Osteoblast (primary cell): Measurements from ENCODE around the gene GCSAM. TPM values are rescaled to one million over a fixed set of nuclear protein-coding genes. Genes with fewer than 3 reads are reported as not detected.
"Not testable (repeated sequence)": the region's sequence is repeated elsewhere in the genome, so short reads cannot be mapped to it uniquely, and the experiment has no call there.

Experiments used
- DNase-seq: peaks from one replicate; pipeline ENCODE4 v3.0.0; 2011; ENCODE audit warnings: low spot score, mixed read lengths; ENCODE audit not compliant: insufficient read length; ENCODE audit errors: missing footprints
- H2AFZ ChIP-seq: 2 replicates; pipeline ENCODE4 v1.6.0; 2011; ENCODE audit warnings: mild to moderate bottlenecking, low read length
- H3K27ac ChIP-seq: 2 replicates; pipeline ENCODE4 v1.5.1; 2011; ENCODE audit warnings: mild to moderate bottlenecking, low read depth, low read length, moderate library complexity
- H3K27me3 ChIP-seq: 2 replicates; pipeline ENCODE4 v1.6.0; 2012; ENCODE audit warnings: mild to moderate bottlenecking, control low read depth, inconsistent platforms, low read length, moderate library complexity; ENCODE audit not compliant: insufficient read depth
- H3K36me3 ChIP-seq: 2 replicates; pipeline ENCODE4 v1.5.1; 2011; ENCODE audit warnings: mild to moderate bottlenecking, low read length, control low read depth, moderate library complexity; ENCODE audit not compliant: insufficient read depth
- H3K4me1 ChIP-seq: 2 replicates; pipeline ENCODE4 v1.5.1; 2011; ENCODE audit warnings: mild to moderate bottlenecking, low read length, control low read depth, moderate library complexity; ENCODE audit not compliant: insufficient read depth
- H3K4me2 ChIP-seq: 2 replicates; pipeline ENCODE4 v1.6.0; 2011; ENCODE audit warnings: mild to moderate bottlenecking, low read length; ENCODE audit not compliant: insufficient read depth
- H3K4me3 ChIP-seq: fragments of 200-600 bp; sonication (generic); 3 replicates; pipeline ENCODE4 v1.5.1; 2012; ENCODE audit warnings: mild to moderate bottlenecking, low read length, inconsistent platforms; ENCODE audit not compliant: insufficient read depth
- H3K79me2 ChIP-seq: 2 replicates; pipeline ENCODE4 v1.6.0; 2012; ENCODE audit warnings: mild to moderate bottlenecking, low read length, control low read depth, inconsistent platforms; ENCODE audit not compliant: insufficient read depth
- H3K9me3 ChIP-seq: 2 replicates; pipeline ENCODE4 v1.5.1; 2011; ENCODE audit warnings: low read depth, low read length, control low read depth
- H4K20me1 ChIP-seq: 2 replicates; pipeline ENCODE4 v1.6.0; 2012; ENCODE audit warnings: mild to moderate bottlenecking, low read length, control low read depth; ENCODE audit not compliant: insufficient read depth
- total RNA-seq: library from RNA; depleted of rRNA; stranded (reverse); fragments of >200 nt; gene quantifications from 2 replicates; pipeline ENCODE4 v1.2.3, GENCODE V29; 2012
- TF ChIP-seq, protein P1 (sequence below): IDR thresholded peaks from 2 replicates; pipeline ENCODE4 v1.5.1; 2011; ENCODE audit warnings: mild to moderate bottlenecking, low read depth, low read length, moderate library complexity; ENCODE audit errors: extremely low read depth

The GCSAM gene
- total RNA-seq, 1 donor: 0.36 TPM

DNA sequence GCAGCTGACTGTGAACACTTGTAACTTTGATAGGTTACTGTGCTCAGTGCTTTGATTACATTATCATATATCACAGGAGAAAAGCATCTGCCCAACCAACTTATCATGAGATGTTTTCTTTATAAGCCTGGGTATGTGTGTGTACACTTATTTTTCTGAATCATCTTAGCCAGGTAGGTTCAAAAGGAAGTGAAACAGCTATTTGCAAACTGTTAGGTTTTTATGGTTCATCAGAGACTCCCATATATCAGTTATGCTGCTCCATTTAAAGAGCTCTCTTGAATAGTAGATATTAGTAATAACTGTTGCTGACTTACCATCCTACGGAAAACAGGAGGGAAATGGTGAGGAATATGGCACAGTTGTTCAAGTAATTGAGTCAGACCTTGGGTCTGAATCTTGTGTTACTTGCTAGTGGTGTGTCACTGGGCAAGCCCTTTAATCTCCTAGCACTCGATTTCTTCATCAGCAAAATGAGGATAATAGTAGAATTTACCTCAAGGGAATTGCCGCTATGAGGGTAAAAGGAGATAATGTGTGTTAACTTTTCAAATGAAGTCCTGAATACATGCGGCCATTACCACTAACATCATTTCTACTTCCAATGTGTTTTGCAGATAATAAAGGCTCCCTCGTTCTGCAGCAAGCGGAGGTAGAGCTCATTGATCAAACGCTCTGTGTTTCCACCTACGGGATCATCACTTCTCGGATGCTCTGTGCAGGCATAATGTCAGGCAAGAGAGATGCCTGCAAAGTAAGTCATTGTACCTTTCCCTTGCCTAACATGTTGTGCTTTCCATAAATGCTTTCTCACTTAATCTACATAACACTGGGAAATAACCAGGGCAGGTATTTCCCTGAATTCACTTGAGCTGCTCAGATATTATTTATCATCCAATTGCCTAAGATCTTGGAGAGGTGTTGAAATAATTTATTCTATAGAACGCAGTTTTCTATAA is 54.6 kb downstream of the GCSAM start:
- no peaks in the 10 kb centered on the region for H3K79me2 ChIP-seq
- no peaks in the 10 kb centered on the region for H3K36me3 ChIP-seq
- no peak overlapping the region for H3K4me3 ChIP-seq
- H3K27me3 ChIP-seq: peaks cover 15% of the 10 kb centered on the region
- DNase-seq: no peak
- TF ChIP-seq, protein P1, sequence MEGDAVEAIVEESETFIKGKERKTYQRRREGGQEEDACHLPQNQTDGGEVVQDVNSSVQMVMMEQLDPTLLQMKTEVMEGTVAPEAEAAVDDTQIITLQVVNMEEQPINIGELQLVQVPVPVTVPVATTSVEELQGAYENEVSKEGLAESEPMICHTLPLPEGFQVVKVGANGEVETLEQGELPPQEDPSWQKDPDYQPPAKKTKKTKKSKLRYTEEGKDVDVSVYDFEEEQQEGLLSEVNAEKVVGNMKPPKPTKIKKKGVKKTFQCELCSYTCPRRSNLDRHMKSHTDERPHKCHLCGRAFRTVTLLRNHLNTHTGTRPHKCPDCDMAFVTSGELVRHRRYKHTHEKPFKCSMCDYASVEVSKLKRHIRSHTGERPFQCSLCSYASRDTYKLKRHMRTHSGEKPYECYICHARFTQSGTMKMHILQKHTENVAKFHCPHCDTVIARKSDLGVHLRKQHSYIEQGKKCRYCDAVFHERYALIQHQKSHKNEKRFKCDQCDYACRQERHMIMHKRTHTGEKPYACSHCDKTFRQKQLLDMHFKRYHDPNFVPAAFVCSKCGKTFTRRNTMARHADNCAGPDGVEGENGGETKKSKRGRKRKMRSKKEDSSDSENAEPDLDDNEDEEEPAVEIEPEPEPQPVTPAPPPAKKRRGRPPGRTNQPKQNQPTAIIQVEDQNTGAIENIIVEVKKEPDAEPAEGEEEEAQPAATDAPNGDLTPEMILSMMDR: no peak
- H3K4me2 ChIP-seq: no peak overlapping the region
- H3K27ac ChIP-seq: no peak overlapping the region
- no peak overlapping the region for H2AFZ ChIP-seq
- H3K4me1 ChIP-seq: peaks cover 20% of the 10 kb centered on the region
- H4K20me1 ChIP-seq: no peaks in the 10 kb centered on the region
- no peaks in the 10 kb centered on the region for H3K9me3 ChIP-seq

DNA sequence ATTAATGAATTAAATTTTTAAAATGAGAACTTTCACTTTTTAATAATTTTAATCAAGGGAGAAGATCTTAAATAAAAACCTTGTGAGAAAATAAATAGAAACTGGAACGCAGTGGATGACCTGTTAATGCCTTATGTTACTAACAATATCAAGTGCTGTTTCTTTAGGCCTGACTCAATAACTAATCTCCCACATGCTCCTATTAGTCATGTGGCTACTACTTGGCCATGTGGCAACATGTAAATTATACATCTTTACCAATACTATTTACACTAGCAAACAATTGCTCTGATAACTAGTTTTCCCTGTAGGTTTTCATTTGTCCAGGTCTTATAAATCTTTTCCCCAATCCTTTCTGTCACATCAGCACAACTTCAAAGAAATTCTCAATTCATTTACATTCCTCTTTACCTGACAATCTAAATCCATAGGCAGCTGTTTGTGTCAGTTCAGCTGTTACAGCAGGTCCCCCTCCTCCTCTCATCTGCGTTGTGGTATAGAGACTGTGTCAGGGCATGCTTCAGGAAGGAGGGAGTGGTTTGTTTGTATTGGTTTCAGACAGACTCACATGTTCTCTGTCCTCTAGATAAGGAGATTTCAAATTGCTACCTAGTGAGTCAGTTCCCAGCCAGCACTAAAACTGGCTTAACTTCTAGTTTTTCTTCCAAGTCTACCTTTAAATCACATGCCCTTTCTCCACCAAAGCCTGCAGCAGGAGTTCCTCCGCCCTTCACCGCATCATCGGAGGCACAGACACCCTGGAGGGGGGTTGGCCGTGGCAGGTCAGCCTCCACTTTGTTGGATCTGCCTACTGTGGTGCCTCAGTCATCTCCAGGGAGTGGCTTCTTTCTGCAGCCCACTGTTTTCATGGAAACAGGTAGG is 58.2 kb downstream of the GCSAM start:
- no peaks in the 10 kb centered on the region for H3K9me3 ChIP-seq
- H3K4me2 ChIP-seq: peak overlapping the region; percentile 80
- TF ChIP-seq, protein P1: no peak
- H3K27ac ChIP-seq: peak overlapping the region; percentile 89
- H3K4me1 ChIP-seq: peaks cover 20% of the 10 kb centered on the region
- peak overlapping the region; percentile 26 for H2AFZ ChIP-seq
- H4K20me1 ChIP-seq: no peaks in the 10 kb centered on the region
- H3K4me3 ChIP-seq: peak overlapping the region; percentile 44
- H3K79me2 ChIP-seq: no peaks in the 10 kb centered on the region
- peak; percentile 82 for DNase-seq
- H3K27me3 ChIP-seq: peaks cover 3% of the 10 kb centered on the region
- H3K36me3 ChIP-seq: no peaks in the 10 kb centered on the region

DNA sequence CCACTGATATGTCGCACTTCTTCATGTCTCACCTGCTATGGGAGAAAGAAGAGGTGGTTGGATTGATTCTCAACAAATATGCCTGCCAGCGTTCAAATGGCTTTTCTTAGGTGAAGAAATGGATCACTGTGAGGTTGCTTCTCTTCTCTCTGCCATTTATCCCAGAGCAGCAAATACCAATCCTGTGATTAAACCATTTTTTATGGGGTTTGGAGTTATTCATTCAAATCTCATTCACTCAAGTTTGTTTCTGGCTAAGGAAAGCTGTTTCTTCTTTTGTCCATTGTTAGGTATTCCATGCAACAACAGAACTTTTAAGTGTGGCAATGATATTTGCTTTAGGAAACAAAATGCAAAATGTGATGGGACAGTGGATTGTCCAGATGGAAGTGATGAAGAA is 59.0 kb downstream of the GCSAM start:
- Histone ChIP-seq H3K4me3 (peak overlapping the region; percentile 2), H3K36me3 (no peaks in the 10 kb centered on the region), H3K27me3 (no peaks in the 10 kb centered on the region), H2AFZ (peak overlapping the region; percentile 11), H3K4me2 (peak overlapping the region; percentile 80), H3K79me2 (no peaks in the 10 kb centered on the region), H3K9me3 (no peaks in the 10 kb centered on the region), H3K4me1 (peaks cover 20% of the 10 kb centered on the region), H3K27ac (peak overlapping the region; percentile 89), H4K20me1 (no peaks in the 10 kb centered on the region)
- peak; percentile 51 for DNase-seq
- TF ChIP-seq, protein P1: no peak

DNA sequence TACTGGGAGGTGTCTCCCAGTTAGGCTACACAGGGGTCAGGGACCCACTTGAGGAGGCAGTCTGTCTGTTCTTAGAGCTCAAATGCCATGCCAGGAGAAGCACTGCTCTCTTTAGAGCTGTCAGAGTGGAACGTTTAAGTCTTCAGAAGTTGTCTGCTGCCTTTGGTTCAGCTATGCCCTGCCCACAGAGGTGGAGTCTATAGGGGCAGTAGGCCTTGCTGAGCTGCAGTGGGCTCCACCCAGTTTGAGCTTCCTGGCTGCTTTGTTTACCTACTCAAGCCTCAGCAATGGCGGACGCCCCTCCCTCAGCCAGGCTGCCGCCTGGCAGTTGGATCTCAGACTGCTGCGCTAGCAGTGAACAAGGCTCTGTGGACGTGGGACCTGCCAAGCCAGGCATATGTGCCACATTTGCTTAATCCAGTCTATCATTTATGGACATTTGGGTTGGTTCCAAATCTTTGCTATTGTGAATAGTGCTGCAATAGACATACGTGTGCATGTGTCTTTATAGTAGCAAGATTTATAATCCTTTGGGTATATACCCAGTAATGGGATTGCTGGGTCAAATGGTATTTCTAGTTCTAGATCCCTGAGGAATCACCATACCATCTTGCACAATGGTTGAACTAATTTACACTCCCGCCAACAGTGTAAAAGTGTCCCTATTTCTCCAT is 60.5 kb downstream of the GCSAM start:
- not testable (repeated sequence) for H3K9me3 ChIP-seq, H3K79me2 ChIP-seq, H3K27me3 ChIP-seq, H3K27ac ChIP-seq, H3K36me3 ChIP-seq, H3K4me2 ChIP-seq, H2AFZ ChIP-seq, H4K20me1 ChIP-seq, DNase-seq, H3K4me3 ChIP-seq
- peaks cover 20% of the 10 kb centered on the region for H3K4me1 ChIP-seq
